Measurements from ENCODE around the gene SF3B6. TPM values are rescaled to one million over a fixed set of nuclear protein-coding genes. Genes with fewer than 3 reads are reported as not detected.

SF3B6 gene
- total RNA-seq, 1 experiment from 2014 or later: 117 TPM

- no peak for TF ChIP-seq ZNF281 (CRISPR knock-in tag; IDR thresholded peaks at IDR 0.05)
Observed at GRCh38 chr2:24024996-24025663, 51.0 kb downstream of the SF3B6 start (continued).

GRCh38 chr2:24024018-24024417, 52.1 kb downstream of the SF3B6 start:
- Mint-ChIP-seq H3K36me3 (peaks cover 22% of the 10 kb centered on the region), H3K9me3 (no peaks in the 10 kb centered on the region), H3K4me3 (no peak overlapping the region), H3K27ac (peak overlapping the region; percentile 96), H3K27me3 (ENCODE audit: low read depth) (no peaks in the 10 kb centered on the region), H3K4me1 (peaks cover 59% of the 10 kb centered on the region)
- POLR2A ChIA-PET: no interaction called here
- CTCF ChIA-PET: interaction anchor here (4.2 kb wide), 1 partner anchor 37 kb away, joined by 15 read pairs; no protein-coding TSS in a partner anchor
- DNase-seq (ENCODE audit: low spot score) (peak; percentile 43), ATAC-seq (peak; percentile 17)
- TF ChIP-seq USF1 (CRISPR knock-in tag; IDR thresholded peaks at IDR 0.05): no peak
- no peak for TF ChIP-seq FOXP1 (CRISPR knock-in tag; IDR thresholded peaks at IDR 0.05; ENCODE audit: borderline replicate concordance)
- TF ChIP-seq CREM (CRISPR knock-in tag; IDR thresholded peaks at IDR 0.05): no peak

GRCh38 chr2:24022975-24023575, 53.1 kb downstream of the SF3B6 start:
- ATAC-seq (no peak), DNase-seq (ENCODE audit: low spot score) (no peak)
- ChIA-PET CTCF (interaction anchor here (1.3 to 4.2 kb wide), 2 partner anchors 24 to 38 kb away, joined by 6 to 15 read pairs; partner anchors contain the start of gene WDCP), POLR2A (interaction anchor here (0.6 kb wide), 1 partner anchor 53 kb away, joined by 3 read pairs; no protein-coding TSS in a partner anchor)
- Mint-ChIP-seq H3K27ac (peak overlapping the region; percentile 41; the same call in 1 of the 2 replicates), H3K4me3 (no peak overlapping the region), H3K9me3 (no peaks in the 10 kb centered on the region), H3K4me1 (peaks cover 56% of the 10 kb centered on the region), H3K36me3 (peaks cover 16% of the 10 kb centered on the region), H3K27me3 (ENCODE audit: low read depth) (no peaks in the 10 kb centered on the region)
- TF ChIP-seq GRHL2 (CRISPR knock-in tag; IDR thresholded peaks at IDR 0.05; ENCODE audit: insufficient replicate concordance, severe bottlenecking) (no peak), JAZF1 (CRISPR knock-in tag; IDR thresholded peaks at IDR 0.05) (no peak), PRRX2 (CRISPR knock-in tag; IDR thresholded peaks at IDR 0.05) (no peak), ATF3 (CRISPR knock-in tag; conservative IDR thresholded peaks at IDR 0.05) (no peak), IRF2 (CRISPR knock-in tag; IDR thresholded peaks at IDR 0.05; ENCODE audit: borderline replicate concordance, low read depth) (no peak), TCF7 (CRISPR knock-in tag; IDR thresholded peaks at IDR 0.05; ENCODE audit: low read depth) (no peak), ZNF232 (CRISPR knock-in tag; IDR thresholded peaks at IDR 0.05) (no peak), RELA (CRISPR knock-in tag; IDR thresholded peaks at IDR 0.05; ENCODE audit: borderline replicate concordance) (no peak), HMGXB4 (CRISPR knock-in tag; IDR thresholded peaks at IDR 0.05) (no peak), RORB (CRISPR knock-in tag; IDR thresholded peaks at IDR 0.05) (no peak), CTCF (IDR thresholded peaks at IDR 0.05) (no peak), CDX4 (CRISPR knock-in tag; IDR thresholded peaks at IDR 0.05; ENCODE audit: borderline replicate concordance) (no peak), ZNF396 (CRISPR knock-in tag; IDR thresholded peaks at IDR 0.05; ENCODE audit: borderline replicate concordance) (no peak), ZMAT4 (CRISPR knock-in tag; IDR thresholded peaks at IDR 0.05) (no peak)

Data from WTC11 (cell line).